ENCODE measurements around the gene CCDC12. TPM values are rescaled to one million over a fixed set of nuclear protein-coding genes. Genes with fewer than 3 reads are reported as not detected.
A peak's percentile ranks its signal among the peaks of the same experiment; 100 is the strongest.

The CCDC12 gene
- total and polyA plus RNA-seq, 9 of the 15 experiments (the other 6 are each of a cell fraction or from before 2014, with no cell fraction given): 8.9 to 201 (median 86.9) TPM

GRCh38 chr3:46982546-46982945, 6.0 kb upstream of the CCDC12 start:
- H3K27ac ChIP-seq (ENCODE audit: extremely low read depth, low read depth, low read length): no peak overlapping the region
- H3K36me3 ChIP-seq (ENCODE audit: control insufficient read depth, insufficient read depth, low read length): peaks cover 3% of the 10 kb centered on the region; the same call in 1 of the 3 replicates
- H3K79me2 ChIP-seq (ENCODE audit: control insufficient read depth, insufficient read depth, low read length): peaks cover 64% of the 10 kb centered on the region
- POLR2A ChIA-PET: interaction anchor here (0.6 to 1.5 kb wide), 9 partner anchors 8 to 536 kb away, joined by 3 to 5 read pairs (median 3); no protein-coding TSS in a partner anchor
- no peaks in the 10 kb centered on the region for H4K20me1 ChIP-seq (replicated peaks; ENCODE audit: control insufficient read depth, insufficient read depth, low read length)
- no peak overlapping the region for H2AFZ ChIP-seq (ENCODE audit: low read depth, low read length)
- H3K9ac ChIP-seq (ENCODE audit: insufficient read depth in 1 of 2, low read depth in 2 of 2, low read length in 2 of 2): peak overlapping the region in 1 of 2 experiments; percentile 84; a peak in 2 of 4 replicates
- in situ Hi-C loops (cut with MboI): no loop called here
- ATAC-seq (no peak), FAIRE-seq (no peak), DNase-seq (ENCODE audit: extremely low read depth in 1 of 4, low spot score in 3 of 4) (no peak)
- WGBS (ENCODE audit: insufficient coverage, low coverage, missing lambda C conversion rate): 75% methylated on average over 2 of the region's 2 CpGs
- intact Hi-C loops (cut with micrococcal nuclease): no loop called here
- H3K27me3 ChIP-seq (ENCODE audit: control insufficient read depth in 2 of 2, insufficient read depth in 2 of 2, low read length in 2 of 2): no peaks in the 10 kb centered on the region
- H3K9me1 ChIP-seq (ENCODE audit: control insufficient read depth, insufficient read depth, low read length): no peaks in the 10 kb centered on the region
- H3K4me2 ChIP-seq (ENCODE audit: insufficient read depth, low read length): no peak overlapping the region
- CTCF ChIA-PET (ENCODE audit: low intra/inter-chr PET ratio): no interaction called here
- no peak overlapping the region for H3K4me3 ChIP-seq
- BruUV-seq (replicated peaks): no TSS peak
- H3K9me3 ChIP-seq (replicated peaks; ENCODE audit: control insufficient read depth, insufficient read depth, low read depth, low read length): no peaks in the 10 kb centered on the region
- peaks cover 42 to 77% of the 10 kb centered on the region in 2 experiments for H3K4me1 ChIP-seq (replicated peaks in 1 of 2; ENCODE audit: control insufficient read depth in 2 of 2, insufficient read depth in 2 of 2, low read length in 2 of 2)
- TF ChIP-seq MYBL2 (IDR thresholded peaks at IDR 0.05; ENCODE audit: low read depth) (no peak), MYBL2 (CRISPR knock-in tag; IDR thresholded peaks at IDR 0.05; ENCODE audit: borderline replicate concordance) (no peak), HNRNPK (IDR thresholded peaks at IDR 0.05; ENCODE audit: low read depth, low read length, poor library complexity, severe bottlenecking) (no peak), ZNF76 (CRISPR knock-in tag; IDR thresholded peaks at IDR 0.05; ENCODE audit: borderline replicate concordance) (no peak), RBM25 (IDR thresholded peaks at IDR 0.05; ENCODE audit: low read depth, low read length, severe bottlenecking) (no peak), MBD1 (CRISPR knock-in tag; IDR thresholded peaks at IDR 0.05) (no peak), NFIC (IDR thresholded peaks at IDR 0.05) (no peak), FOXJ3 (CRISPR knock-in tag; IDR thresholded peaks at IDR 0.05) (no peak), NR2C1 (IDR thresholded peaks at IDR 0.05) (no peak), NR2C1 (tag; IDR thresholded peaks at IDR 0.05) (no peak), GTF2B (IDR thresholded peaks at IDR 0.05; ENCODE audit: extremely low read depth, insufficient read length) (no peak), ELK1 (CRISPR knock-in tag; IDR thresholded peaks at IDR 0.05) (no peak), ZNF511 (CRISPR knock-in tag; IDR thresholded peaks at IDR 0.05) (no peak), NFIX (CRISPR knock-in tag; IDR thresholded peaks at IDR 0.05; ENCODE audit: low read depth) (no peak), DMBX1 (CRISPR knock-in tag; IDR thresholded peaks at IDR 0.05; ENCODE audit: borderline replicate concordance) (no peak), IRF1 (CRISPR knock-in tag; IDR thresholded peaks at IDR 0.05; ENCODE audit: borderline replicate concordance) (no peak), THAP7 (CRISPR knock-in tag; IDR thresholded peaks at IDR 0.05) (no peak), ASH1L (IDR thresholded peaks at IDR 0.05; ENCODE audit: borderline replicate concordance, low read depth, partially characterized antibody) (no peak)
